ENCODE measurements around the gene TESPA1.

DNA sequence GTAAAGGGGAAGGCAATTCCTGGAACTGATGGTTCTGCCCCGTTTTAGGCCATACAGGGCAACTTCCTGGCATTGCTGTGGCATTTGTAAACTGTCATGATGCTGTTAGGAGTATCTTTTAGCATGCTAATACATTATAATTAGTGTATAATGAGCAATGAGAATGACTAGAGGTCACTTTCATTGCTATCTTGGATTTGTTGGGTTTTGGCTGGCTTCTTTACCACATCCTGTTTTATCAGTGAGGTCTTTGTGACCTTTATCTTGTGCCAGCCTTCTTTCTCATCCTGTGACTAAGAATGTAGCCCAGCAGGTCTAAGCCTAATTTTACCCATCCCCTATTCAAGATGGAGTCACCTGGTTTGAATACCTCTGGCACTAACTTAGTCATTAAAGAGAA is 51.2 kb downstream of the TESPA1 start:
- TF ChIP-seq POLR2A (IDR thresholded peaks at IDR 0.05) (no peak), POLR2AphosphoS5 (IDR thresholded peaks at IDR 0.05) (no peak), EP300 (IDR thresholded peaks at IDR 0.05; ENCODE audit: low read depth) (no peak)
- TF ChIP-seq, protein P1, sequence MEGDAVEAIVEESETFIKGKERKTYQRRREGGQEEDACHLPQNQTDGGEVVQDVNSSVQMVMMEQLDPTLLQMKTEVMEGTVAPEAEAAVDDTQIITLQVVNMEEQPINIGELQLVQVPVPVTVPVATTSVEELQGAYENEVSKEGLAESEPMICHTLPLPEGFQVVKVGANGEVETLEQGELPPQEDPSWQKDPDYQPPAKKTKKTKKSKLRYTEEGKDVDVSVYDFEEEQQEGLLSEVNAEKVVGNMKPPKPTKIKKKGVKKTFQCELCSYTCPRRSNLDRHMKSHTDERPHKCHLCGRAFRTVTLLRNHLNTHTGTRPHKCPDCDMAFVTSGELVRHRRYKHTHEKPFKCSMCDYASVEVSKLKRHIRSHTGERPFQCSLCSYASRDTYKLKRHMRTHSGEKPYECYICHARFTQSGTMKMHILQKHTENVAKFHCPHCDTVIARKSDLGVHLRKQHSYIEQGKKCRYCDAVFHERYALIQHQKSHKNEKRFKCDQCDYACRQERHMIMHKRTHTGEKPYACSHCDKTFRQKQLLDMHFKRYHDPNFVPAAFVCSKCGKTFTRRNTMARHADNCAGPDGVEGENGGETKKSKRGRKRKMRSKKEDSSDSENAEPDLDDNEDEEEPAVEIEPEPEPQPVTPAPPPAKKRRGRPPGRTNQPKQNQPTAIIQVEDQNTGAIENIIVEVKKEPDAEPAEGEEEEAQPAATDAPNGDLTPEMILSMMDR (IDR thresholded peaks at IDR 0.05) = no peak

Measured in transverse colon (tissue), 4 donors.